Measurements from ENCODE around the gene THEM5.

THEM5 gene

GRCh38 chr1:151816548-151817352 is 36.8 kb downstream of the THEM5 start:
- no peak for DNase-seq

GRCh38 chr1:151815716-151816327 is 37.7 kb downstream of the THEM5 start:
- no peak for DNase-seq

- DNase-seq: no peak
These were observed 38.5 kb downstream of the THEM5 start for GRCh38 chr1:151814971-151815545.

- no peak for DNase-seq
These were observed 39.1 kb downstream of the THEM5 start for GRCh38 chr1:151814426-151814825.

DNA sequence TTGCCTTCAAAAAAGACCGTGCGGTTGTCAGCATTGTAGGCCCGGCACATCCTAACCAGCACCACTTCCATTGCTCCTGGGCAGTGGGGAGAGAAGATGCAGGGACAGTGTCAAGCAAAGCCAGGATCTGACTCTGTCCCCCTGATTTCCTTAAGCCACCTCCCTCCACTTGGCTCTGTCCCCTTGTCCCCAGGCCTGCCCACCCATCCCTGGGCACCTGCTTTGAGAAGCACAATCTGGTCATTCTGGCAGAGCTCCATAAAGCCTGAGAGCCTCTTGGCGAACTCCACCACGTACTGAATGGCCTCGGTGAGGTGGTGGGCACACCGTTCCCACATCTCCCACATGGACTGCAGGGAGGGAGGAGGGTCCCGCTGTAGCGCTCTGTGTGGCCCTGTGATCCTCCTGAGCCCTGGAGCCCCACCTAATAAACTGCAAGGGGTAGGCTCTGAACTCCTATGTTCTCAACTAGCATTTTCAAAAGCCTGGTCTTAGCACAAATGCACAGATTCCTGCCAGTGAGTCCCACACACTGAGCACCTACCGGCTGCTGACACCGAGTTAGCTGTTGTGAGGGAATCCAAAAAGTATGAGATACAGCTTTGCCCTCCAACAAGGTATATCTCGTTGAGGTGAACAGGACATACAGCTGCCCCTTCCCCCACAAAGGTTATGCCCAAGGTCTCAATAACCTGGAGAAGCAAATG is 40.1 kb downstream of the THEM5 start:
- DNase-seq: no peak

DNA sequence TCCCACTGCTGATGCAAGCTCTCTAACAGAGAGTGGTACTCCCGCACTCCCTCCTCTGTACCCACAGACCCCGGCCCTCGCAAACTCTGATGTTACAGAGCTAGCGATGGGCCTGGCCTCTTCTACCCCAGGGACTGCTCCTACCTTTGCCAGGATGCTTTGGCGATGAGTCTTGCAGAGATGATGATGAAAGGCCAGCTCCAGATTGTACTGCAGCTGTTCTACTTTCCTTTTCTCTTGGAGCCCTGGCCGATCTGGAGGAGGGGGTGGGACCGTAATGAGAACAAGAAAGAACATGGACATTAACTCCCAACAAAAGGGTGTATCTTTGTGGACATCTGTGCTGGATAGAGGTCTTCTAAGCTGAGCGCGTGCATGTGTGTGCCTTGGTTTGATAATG is 42.3 kb downstream of the THEM5 start:
- no peak for DNase-seq

DNA sequence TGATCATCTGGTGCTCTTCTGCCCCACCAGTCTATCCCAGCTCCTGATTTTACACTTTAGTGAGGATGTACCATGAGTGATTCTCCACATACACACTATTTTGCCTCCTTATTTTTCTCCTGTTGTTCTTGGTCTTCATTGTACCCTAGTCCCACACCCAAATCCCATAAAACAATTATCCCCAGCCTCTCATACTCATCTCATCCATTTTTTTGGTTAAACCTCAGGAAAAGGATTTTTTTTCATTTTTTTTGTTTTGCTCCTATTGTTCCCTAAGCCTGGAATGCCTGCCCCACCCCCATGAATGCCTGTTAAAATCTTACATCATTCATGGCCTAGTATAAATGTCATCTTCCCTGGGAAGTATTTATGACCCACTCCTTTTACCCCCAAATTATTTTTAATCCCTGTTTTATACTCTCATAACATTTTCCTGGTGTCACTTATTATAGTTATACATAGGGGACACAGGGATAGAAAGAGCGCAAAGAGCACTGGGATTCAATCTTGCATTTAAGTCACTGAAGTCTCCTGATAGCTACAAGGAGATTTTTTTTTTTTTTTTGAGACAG is 43.4 kb downstream of the THEM5 start:
- DNase-seq: no peak

- DNase-seq: no peak
These were observed 44.1 kb downstream of the THEM5 start for GRCh38 chr1:151809290-151809984.

DNA sequence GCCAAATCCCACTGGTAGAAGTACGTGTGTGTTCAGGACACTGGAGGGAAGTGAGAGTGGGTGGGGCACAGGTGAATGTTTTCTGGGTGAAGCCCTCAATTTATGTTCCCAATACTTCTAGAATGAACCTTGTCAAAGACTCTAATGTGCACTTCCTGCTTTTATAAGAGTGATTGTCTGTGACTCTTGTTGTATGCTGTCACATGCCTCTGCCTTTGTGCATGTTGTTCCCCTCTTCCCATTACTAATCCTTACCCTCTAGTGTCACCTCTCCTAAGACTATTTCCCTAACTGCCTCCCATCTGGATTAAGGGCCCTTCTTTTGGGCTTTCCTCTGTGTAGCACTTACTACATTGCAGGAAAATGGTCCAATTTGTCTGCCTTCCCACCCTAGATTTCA is 45.7 kb downstream of the THEM5 start:
- no peak for DNase-seq

DNA sequence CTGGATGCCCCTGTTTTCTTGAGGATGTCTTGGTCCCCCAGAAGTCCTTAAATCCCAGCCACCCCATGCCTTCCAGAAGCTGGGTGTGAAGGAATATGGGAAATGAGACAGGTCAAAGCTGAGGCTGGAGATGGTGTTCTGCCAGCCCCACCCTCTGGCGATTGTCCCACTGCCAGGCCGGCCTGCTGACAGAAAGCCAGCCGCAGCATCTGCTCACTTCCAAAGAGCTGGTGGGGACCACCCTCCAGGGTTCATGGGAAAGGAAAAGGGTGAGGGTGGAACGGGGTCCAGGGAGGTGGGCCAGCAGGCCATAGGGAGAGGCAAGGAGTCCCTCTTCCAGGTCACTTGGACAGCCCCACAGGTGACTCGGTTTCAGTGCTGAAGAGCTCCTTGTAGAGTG is 46.4 kb downstream of the THEM5 start:
- no peak for DNase-seq

DNA sequence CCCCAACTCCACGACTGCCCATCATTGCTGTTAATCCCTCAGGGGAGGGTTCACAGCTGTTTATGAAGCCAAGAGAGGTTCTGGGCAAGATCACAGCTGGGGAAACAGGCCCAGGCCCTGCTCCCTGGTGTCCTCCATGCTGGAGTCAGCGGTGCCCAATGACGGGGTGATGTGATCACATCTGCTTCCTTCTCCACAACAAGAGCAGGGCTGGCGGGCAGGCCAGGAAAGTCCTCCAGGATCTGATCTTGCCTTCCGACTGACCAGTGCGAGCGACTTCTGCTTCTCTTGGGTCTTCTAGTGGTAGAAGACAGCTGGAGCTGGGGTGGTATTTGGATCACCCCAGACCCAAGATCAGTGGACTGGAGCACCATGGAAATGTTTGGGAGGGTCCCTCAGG is 47.3 kb downstream of the THEM5 start:
- no peak for DNase-seq

DNA sequence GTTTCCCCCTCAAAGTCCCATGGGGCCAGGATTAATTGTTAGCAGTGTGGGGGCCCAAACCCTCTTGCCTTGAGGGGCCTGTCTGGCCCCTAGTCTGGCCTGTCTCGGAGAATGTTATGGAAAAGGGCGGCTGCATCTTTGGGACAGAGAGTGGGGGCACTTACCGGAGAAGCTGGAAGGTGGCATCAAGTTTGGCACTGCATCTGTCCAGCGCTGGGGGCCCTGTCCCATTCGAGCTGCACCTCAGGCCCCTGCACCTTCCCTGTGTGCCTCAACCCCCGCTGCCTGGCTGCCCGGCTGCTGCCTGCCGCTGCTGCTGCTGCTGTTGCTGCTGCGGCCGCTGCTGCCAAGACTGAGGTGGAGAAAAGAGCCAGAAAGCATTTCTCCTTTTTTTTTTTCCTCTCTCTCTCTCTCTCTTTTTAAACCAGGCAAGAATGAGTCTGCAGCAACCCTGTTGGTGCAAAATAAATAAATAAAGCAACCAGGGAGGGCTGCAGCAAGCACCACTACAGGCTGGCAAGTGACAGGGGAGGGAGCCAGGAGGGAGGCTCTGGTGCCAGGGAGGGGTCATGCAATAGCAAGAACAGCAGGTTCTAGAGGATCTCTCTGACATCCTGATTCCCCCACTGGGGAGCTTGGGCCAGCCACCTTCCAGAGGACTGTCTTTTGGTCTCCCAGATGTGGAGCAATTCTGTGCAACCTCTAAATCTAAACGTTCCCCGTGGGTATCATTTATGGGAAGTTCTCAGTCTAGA is 48.3 kb downstream of the THEM5 start, which contains the start of gene LINGO4:
Gene LINGO4, minus strand, starts transcription at position 354 of the 755 bp plus-strand sequence. CDS start 2,715 bp downstream, outside the sequence.
- no peak for DNase-seq

DNA sequence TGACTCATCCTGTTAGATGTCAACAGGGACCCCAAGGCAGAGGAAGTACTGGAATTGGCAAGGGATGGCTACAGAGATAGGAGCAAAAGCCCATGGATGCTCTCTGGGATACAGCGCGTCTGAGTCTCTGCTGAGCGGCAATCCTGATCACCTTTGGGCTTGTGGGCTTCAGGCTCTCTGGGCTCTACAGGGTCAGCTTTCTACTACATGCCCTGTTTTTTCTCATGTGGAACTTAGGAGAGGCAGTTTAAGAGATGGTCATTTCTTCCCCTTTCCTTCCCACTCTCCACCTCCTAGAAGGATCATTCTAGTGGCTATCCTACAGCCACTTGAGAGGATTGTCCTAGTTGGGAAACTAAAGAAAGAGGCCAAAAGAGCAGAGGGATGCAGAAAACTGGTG is 49.6 kb downstream of the THEM5 start:
- DNase-seq: no peak

DNA sequence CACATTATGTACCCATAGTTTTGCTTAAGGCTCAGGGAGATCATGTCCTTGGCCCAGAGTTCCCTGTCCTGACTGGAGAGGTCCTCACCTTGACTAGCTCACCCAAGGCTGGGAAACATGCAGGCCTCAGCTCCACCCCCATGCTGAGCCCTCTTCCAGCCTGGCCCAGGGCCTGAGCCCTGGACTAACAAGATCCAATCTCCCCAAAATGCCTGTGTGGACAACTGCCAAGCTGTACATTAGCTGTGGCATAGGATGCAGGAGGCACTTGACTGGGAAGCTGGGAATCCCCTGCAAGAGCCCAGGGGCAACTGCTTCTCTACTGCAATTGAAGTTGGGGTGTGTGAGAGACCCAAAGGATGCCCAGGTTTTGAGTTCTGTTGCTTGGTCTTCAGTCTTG is 50.3 kb downstream of the THEM5 start:
- DNase-seq: no peak

GRCh38 chr1:151802372-151802771 is 51.1 kb downstream of the THEM5 start:
- no peak for DNase-seq

DNA sequence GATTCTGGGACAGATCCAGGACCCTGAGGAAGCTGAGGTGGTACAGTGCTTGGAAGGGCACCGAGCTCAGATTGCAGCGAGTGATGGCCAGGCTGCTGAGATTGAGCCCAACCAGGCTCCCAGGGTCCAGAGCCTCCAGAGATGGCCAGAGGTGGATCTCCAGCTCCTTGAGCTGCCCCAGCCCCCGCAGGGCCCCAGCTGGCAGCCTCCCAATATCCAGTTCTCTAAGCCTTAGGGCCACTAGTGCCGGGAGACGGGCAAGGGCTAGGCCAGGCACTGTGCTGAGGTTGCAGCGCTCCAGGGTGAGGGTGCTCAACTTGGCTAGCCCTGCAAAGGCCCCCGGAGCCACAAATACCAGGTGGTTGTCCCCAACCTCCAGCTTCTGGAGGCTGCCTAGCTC is 51.7 kb downstream of the THEM5 start:
- no peak for DNase-seq

DNA sequence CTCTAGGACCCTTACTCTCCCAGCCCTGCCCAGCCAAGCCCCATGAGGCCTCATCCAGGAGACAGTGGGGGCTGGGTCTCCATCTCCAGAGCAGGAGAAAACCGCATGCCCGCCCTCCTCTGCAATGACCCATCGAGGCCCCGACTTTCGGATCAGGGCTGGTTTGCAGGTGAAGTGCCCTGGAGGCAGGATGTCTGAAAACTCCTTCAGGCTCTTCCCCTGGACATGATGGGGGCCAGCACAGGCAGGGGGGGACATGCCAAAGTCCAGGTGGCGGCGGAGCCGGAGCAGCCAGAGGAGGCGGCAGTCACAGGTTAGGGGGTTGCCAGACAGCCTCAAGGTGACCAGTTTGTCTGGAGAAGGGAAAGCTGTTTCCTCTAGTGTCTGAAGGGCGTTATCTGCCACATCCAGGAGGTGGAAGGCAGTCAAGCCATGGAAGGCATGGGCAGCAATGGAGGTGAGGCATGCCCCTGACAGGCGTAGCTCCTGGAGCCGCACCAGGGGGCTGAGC is 52.1 kb downstream of the THEM5 start:
- DNase-seq: no peak

- no peak for DNase-seq
These were observed 52.7 kb downstream of the THEM5 start for GRCh38 chr1:151800830-151801229.

GRCh38 chr1:151799179-151800022 is 54.1 kb downstream of the THEM5 start:
- DNase-seq: no peak

GRCh38 chr1:151798571-151798970 is 54.9 kb downstream of the THEM5 start:
- DNase-seq: no peak
